Body of pancreas (tissue), 4 donors: Measurements from ENCODE around the gene INSIG2. TPM values are rescaled to one million over a fixed set of nuclear protein-coding genes. Genes with fewer than 3 reads are reported as not detected.

Source experiments
- ATAC-seq: fragments of 150-250 bp; one replicate; pipeline ENCODE4 v1.9.1; 2016
- DNase-seq, 4 donors: peaks; one replicate each; pipeline ENCODE4 v3.0.0-alpha.2; 2019
- H3K27ac ChIP-seq, 4 donors: fragments of 200-600 bp; sonication (generic); 1 replicate in 3 of 4; 2 replicates in 1 of 4; pipeline versions ENCODE4 v1.5.1 to v1.6.1; 2016 to 2019; ENCODE audit warnings: mild to moderate bottlenecking in 1 of 4, mixed read lengths in 1 of 4, moderate library complexity in 1 of 4
- H3K27me3 ChIP-seq, 2 donors: fragments of 200-600 bp; sonication (generic); one replicate each; pipeline ENCODE4 v1.6.0; 2016; ENCODE audit warnings: mild to moderate bottlenecking in 1 of 2
- H3K36me3 ChIP-seq, 2 donors: fragments of 200-600 bp; sonication (generic); replicated peaks in 1 of 2; 2 replicates each; pipeline ENCODE4 v1.5.1; 2016; ENCODE audit warnings: low read depth in 2 of 2; ENCODE audit not compliant: insufficient read depth in 1 of 2
- H3K4me1 ChIP-seq: fragments of 200-600 bp; sonication (generic); one replicate; pipeline ENCODE4 v1.6.0; 2016
- H3K4me3 ChIP-seq, 2 donors: fragments of 200-600 bp; sonication (generic); 1 replicate in 1 of 2; 2 replicates in 1 of 2; pipeline ENCODE4 v1.5.1; 2016 to 2019
- H3K9me3 ChIP-seq, 3 donors: fragments of 200-600 bp; sonication (generic); 1 replicate in 2 of 3; 2 replicates in 1 of 3; pipeline ENCODE4 v1.5.1; 2016
- POLR2A ChIP-seq, 3 donors: fragments of 450-650 bp; IDR thresholded peaks; one replicate each; pipeline ENCODE4 v1.6.1; 2016; ENCODE audit warnings: antibody characterized with exemption in 3 of 3, mild to moderate bottlenecking in 2 of 3
- WGBS, 2 donors: methylation state at CpG; one replicate each; pipeline ENCODE4 v1.1.5; 2017; 5-methylcytosine and 5-hydroxymethylcytosine counted together
- intact Hi-C: fragments of 100-400 bp; cut with DNase I; formaldehyde crosslinking; loops from one replicate; pipeline ENCODE4 v1.15.1; 2023
- total RNA-seq, 2 donors: library from RNA; depleted of rRNA; stranded (reverse); fragments of >200 nt; gene quantifications; one replicate each; pipeline ENCODE4 v1.1.0, GENCODE V29; 2016
- TF ChIP-seq, protein P1 (sequence below), 7 experiments: fragments of 450-650 bp in 4 of 7; fragments of 200-600 bp in 3 of 7; sonication (generic) in 3 of 7; IDR thresholded peaks; one replicate each; pipeline ENCODE4 v1.5.1; 2016 to 2019; ENCODE audit warnings: antibody characterized with exemption in 7 of 7

The INSIG2 gene
- total RNA-seq, 2 donors from 2014 or later = 3.6 to 25.4 TPM

GRCh38 chr2:118145806-118146205 is 57.5 kb downstream of the INSIG2 start:
- intact Hi-C loops = no loop called here
- H3K36me3 ChIP-seq = no peaks in the 10 kb centered on the region
- no peak for ATAC-seq
- H3K4me3 ChIP-seq = no peak overlapping the region
- no peak overlapping the region for H3K27ac ChIP-seq
- H3K9me3 ChIP-seq = no peaks in the 10 kb centered on the region
- H3K4me1 ChIP-seq = no peaks in the 10 kb centered on the region
- 82 to 85% methylated on average over 6 of the region's 6 CpGs for WGBS, 2 donors
- no peak for TF ChIP-seq POLR2A (IDR thresholded peaks at IDR 0.05)
- TF ChIP-seq, protein P1, sequence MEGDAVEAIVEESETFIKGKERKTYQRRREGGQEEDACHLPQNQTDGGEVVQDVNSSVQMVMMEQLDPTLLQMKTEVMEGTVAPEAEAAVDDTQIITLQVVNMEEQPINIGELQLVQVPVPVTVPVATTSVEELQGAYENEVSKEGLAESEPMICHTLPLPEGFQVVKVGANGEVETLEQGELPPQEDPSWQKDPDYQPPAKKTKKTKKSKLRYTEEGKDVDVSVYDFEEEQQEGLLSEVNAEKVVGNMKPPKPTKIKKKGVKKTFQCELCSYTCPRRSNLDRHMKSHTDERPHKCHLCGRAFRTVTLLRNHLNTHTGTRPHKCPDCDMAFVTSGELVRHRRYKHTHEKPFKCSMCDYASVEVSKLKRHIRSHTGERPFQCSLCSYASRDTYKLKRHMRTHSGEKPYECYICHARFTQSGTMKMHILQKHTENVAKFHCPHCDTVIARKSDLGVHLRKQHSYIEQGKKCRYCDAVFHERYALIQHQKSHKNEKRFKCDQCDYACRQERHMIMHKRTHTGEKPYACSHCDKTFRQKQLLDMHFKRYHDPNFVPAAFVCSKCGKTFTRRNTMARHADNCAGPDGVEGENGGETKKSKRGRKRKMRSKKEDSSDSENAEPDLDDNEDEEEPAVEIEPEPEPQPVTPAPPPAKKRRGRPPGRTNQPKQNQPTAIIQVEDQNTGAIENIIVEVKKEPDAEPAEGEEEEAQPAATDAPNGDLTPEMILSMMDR (IDR thresholded peaks at IDR 0.05) = no peak
- DNase-seq = no peak
- no peaks in the 10 kb centered on the region for H3K27me3 ChIP-seq

GRCh38 chr2:118146315-118147283 is 58.3 kb downstream of the INSIG2 start:
- Histone ChIP-seq H3K4me3 (no peak overlapping the region), H3K36me3 (no peaks in the 10 kb centered on the region), H3K4me1 (no peaks in the 10 kb centered on the region), H3K9me3 (no peaks in the 10 kb centered on the region), H3K27me3 (no peaks in the 10 kb centered on the region), H3K27ac (no peak overlapping the region)
- no peak for ATAC-seq
- intact Hi-C loops = no loop called here
- DNase-seq = no peak
- 84 to 85% methylated on average over 11 of the region's 11 CpGs for WGBS, 2 donors
- no peak for TF ChIP-seq POLR2A (IDR thresholded peaks at IDR 0.05)
- TF ChIP-seq, protein P1 (IDR thresholded peaks at IDR 0.05) = no peak

DNA sequence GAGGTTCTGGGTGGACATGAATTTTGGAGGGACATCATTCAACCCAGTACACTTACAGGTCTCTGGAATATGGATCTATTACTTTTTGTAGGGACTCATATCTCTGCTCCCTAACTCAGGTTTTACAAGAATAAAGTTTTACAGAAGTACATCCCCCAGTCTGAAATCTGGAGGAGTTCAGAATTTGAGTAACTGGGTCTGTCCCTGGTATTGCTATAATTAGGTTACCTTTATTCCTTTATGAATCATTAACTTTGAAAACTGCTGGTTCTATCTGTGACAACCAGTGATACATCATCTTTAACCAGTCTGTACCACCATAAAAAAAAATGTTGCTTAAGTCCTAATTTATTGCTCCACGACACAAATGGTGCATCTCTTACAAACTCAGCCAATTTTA is 59.9 kb downstream of the INSIG2 start:
- H3K9me3 ChIP-seq = no peaks in the 10 kb centered on the region
- H3K4me3 ChIP-seq = no peak overlapping the region
- H3K36me3 ChIP-seq = no peaks in the 10 kb centered on the region
- intact Hi-C loops = no loop called here
- DNase-seq (no peak), ATAC-seq (no peak)
- H3K4me1 ChIP-seq = peaks cover 2% of the 10 kb centered on the region
- TF ChIP-seq, protein P1 (IDR thresholded peaks at IDR 0.05) = no peak
- no peak for TF ChIP-seq POLR2A (IDR thresholded peaks at IDR 0.05)
- H3K27me3 ChIP-seq = no peaks in the 10 kb centered on the region
- H3K27ac ChIP-seq = no peak overlapping the region
- WGBS, 2 donors = 62 to 65% methylated on average over 1 of the region's 1 CpG

DNA sequence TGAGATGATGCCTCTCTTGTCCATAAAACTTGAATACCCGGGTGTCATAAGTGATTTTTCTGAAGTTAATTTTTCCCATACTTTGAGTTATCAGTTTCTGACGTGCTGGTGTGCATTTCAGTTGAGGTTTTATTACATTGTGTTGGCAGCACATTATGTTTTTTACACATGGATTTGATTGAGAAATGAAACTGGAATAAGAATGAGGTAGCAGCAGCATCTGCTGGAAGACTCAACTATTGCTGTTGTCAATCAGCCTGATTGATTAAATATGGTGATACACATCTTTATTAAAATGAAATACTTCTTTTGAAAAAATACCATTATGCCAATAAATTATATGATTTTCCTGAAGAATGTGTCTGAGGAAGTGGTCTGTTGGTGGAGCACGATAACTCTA is 60.5 kb downstream of the INSIG2 start:
- H3K36me3 ChIP-seq = no peaks in the 10 kb centered on the region
- no peak overlapping the region for H3K4me3 ChIP-seq
- DNase-seq (no peak), ATAC-seq (no peak)
- no peaks in the 10 kb centered on the region for H3K9me3 ChIP-seq
- no peak overlapping the region for H3K27ac ChIP-seq
- H3K27me3 ChIP-seq = no peaks in the 10 kb centered on the region
- TF ChIP-seq, protein P1 (IDR thresholded peaks at IDR 0.05) = peak in 4 of 7 experiments; percentile 41 to 50 (median 44)
- no peak for TF ChIP-seq POLR2A (IDR thresholded peaks at IDR 0.05)
- intact Hi-C loops = no loop called here
- WGBS, 2 donors = 40 to 52% methylated on average over 3 of the region's 3 CpGs
- H3K4me1 ChIP-seq = peaks cover 6% of the 10 kb centered on the region
